ENCODE results near the gene OLFM1. TPM values are rescaled to one million over a fixed set of nuclear protein-coding genes. Genes with fewer than 3 reads are reported as not detected.

OLFM1 gene
- total RNA-seq, 1 experiment from 2014 or later: 0.44 TPM

DNA sequence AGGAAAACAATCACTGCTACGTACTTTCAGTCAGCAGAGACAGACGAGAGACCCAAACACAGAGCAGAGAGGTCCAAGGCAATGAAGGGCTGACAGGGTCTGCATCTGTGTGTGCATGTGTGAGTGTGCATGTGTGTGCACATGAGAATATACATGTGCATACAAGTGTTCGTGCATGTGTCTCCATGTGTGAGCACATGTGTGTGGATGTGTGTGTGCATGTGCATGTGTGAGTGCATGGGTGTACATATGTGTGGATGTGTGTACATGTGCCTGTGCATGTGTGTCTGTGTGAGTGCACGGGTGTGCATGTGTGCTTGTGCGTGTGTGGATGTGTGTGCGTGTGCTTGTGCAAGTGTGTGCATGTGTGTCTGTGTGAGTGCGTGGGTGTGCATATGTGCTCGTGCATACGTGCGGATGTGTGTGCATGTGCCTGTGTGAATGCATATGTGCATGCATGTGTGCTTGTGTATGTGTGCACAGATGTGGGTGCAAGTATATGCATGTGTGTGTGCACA lies 82.3 kb downstream of the OLFM1 start:
- no TSS peak for BruUV-seq (replicated peaks)
- no peaks in the 10 kb centered on the region for H3F3A ChIP-seq (ENCODE audit: low read length, unreplicated experiment)
- peaks cover 43% of the 10 kb centered on the region for H3K27me3 ChIP-seq (ENCODE audit: low read length)
- no peak for ATAC-seq
- no peak overlapping the region for H3K4me3 ChIP-seq (ENCODE audit: low read length)
- H3K36me3 ChIP-seq (ENCODE audit: low read depth, low read length): no peaks in the 10 kb centered on the region
- ChIA-PET CTCF (no interaction called here), POLR2A (ENCODE audit: unreplicated experiment) (no interaction called here)
- no peak for DNase-seq
- H3K4me1 ChIP-seq (ENCODE audit: insufficient read depth, low read length): no peaks in the 10 kb centered on the region
- H3K27ac ChIP-seq (ENCODE audit: low read length): no peak overlapping the region
- no peak overlapping the region for H3K4me2 ChIP-seq (ENCODE audit: low read length)
- no peaks in the 10 kb centered on the region for H3K9me2 ChIP-seq (replicated peaks; ENCODE audit: low read length)
- no peaks in the 10 kb centered on the region for H4K20me1 ChIP-seq (ENCODE audit: low read length)
- no peak overlapping the region for H3K9ac ChIP-seq (ENCODE audit: low read length)
- H3K79me2 ChIP-seq (ENCODE audit: low read length): no peaks in the 10 kb centered on the region
- TF ChIP-seq, protein P1, sequence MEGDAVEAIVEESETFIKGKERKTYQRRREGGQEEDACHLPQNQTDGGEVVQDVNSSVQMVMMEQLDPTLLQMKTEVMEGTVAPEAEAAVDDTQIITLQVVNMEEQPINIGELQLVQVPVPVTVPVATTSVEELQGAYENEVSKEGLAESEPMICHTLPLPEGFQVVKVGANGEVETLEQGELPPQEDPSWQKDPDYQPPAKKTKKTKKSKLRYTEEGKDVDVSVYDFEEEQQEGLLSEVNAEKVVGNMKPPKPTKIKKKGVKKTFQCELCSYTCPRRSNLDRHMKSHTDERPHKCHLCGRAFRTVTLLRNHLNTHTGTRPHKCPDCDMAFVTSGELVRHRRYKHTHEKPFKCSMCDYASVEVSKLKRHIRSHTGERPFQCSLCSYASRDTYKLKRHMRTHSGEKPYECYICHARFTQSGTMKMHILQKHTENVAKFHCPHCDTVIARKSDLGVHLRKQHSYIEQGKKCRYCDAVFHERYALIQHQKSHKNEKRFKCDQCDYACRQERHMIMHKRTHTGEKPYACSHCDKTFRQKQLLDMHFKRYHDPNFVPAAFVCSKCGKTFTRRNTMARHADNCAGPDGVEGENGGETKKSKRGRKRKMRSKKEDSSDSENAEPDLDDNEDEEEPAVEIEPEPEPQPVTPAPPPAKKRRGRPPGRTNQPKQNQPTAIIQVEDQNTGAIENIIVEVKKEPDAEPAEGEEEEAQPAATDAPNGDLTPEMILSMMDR (conservative IDR thresholded peaks at IDR 0.05; ENCODE audit: low read depth, low read length): no peak
- no peak for TF ChIP-seq EZH2phosphoT487 (IDR thresholded peaks at IDR 0.05; ENCODE audit: borderline replicate concordance, low read length)
- no peak for TF ChIP-seq EZH2 (IDR thresholded peaks at IDR 0.05; ENCODE audit: low read length, unreplicated experiment)
- H2AFZ ChIP-seq (ENCODE audit: low read length): no peak overlapping the region
- H3K9me3 ChIP-seq (ENCODE audit: low read length): no peaks in the 10 kb centered on the region
- intact Hi-C loops (cut with micrococcal nuclease): no loop called here

DNA sequence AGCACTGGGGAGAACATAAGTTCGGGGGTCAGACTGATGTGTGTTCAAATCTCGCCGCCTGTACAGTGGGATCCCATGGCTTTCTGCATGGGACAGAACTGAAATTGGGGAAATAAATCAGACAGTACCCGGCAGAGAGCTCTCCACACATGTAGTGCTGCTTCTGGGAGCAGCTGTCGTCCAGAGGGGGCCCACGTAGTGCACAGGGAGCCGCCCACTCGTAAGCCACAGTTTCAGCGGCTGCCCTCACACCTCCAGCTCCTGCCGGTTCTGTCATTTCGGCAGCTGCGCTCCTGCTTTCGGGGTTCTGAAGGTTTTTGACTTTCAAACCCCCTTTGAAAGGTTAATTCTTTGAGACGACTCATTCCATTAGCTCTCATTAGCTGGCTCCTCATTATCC lies 83.1 kb downstream of the OLFM1 start:
- ATAC-seq: no peak
- Histone ChIP-seq H3K4me1 (ENCODE audit: insufficient read depth, low read length) (no peaks in the 10 kb centered on the region), H3K4me3 (ENCODE audit: low read length) (no peak overlapping the region), H3K9me3 (ENCODE audit: low read length) (no peaks in the 10 kb centered on the region), H3F3A (ENCODE audit: low read length, unreplicated experiment) (no peaks in the 10 kb centered on the region), H3K27ac (ENCODE audit: low read length) (no peak overlapping the region), H4K20me1 (ENCODE audit: low read length) (no peaks in the 10 kb centered on the region), H3K9me2 (replicated peaks; ENCODE audit: low read length) (no peaks in the 10 kb centered on the region), H2AFZ (ENCODE audit: low read length) (no peak overlapping the region), H3K79me2 (ENCODE audit: low read length) (no peaks in the 10 kb centered on the region), H3K36me3 (ENCODE audit: low read depth, low read length) (no peaks in the 10 kb centered on the region), H3K4me2 (ENCODE audit: low read length) (no peak overlapping the region), H3K9ac (ENCODE audit: low read length) (no peak overlapping the region), H3K27me3 (ENCODE audit: low read length) (peaks cover 35% of the 10 kb centered on the region)
- no peak for TF ChIP-seq EZH2 (IDR thresholded peaks at IDR 0.05; ENCODE audit: low read length, unreplicated experiment)
- POLR2A ChIA-PET (ENCODE audit: unreplicated experiment): no interaction called here
- intact Hi-C loops (cut with micrococcal nuclease): no loop called here
- CTCF ChIA-PET: no interaction called here
- no TSS peak for BruUV-seq (replicated peaks)
- no peak for DNase-seq

Other genes with a start within 250 kb of the OLFM1 start
- gene FCN2, start 206.9 kb upstream of the OLFM1 start, total RNA-seq (2014; rRNA removed): not detected in 2 replicates
- gene FCN1, start 169.8 kb upstream of the OLFM1 start, total RNA-seq (2014; rRNA removed): not detected in 2 replicates

Data from PC-3 (cell line).